ENCODE measurements around the gene WDR7. TPM values are rescaled to one million over a fixed set of nuclear protein-coding genes. Genes with fewer than 3 reads are reported as not detected.
A peak's percentile ranks its signal among the peaks of the same experiment; 100 is the strongest.

WDR7 gene
- total RNA-seq, 6 donors from 2014 or later: 17.8 to 58.7 (median 26.7) TPM

DNA sequence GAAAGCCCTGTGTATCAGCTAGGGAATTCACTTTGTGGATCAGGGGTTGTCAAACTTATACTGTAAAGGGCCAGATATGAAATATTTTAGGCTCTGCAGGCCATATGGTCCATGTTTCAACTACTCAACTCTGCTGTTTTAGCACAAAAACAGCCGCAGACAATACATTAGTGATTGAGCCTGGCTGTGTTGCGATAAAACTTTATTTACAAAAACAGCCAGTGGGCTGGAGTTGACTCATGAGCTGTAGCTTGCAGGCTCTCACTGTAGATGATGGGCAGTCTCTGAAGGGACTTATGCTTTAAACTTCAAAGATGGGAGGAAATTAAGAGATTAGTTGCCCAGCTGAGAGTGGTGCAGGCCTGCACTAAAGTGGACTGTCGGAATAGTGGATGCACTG is 33.1 kb downstream of the WDR7 start:
- H3K9me3 ChIP-seq: no peaks in the 10 kb centered on the region
- peaks cover 0 to 42% (median 5%) of the 10 kb centered on the region in 4 donors for H3K36me3 ChIP-seq
- H3K4me3 ChIP-seq: no peak overlapping the region
- TF ChIP-seq POLR2A (IDR thresholded peaks at IDR 0.05) (no peak), POLR2AphosphoS5 (IDR thresholded peaks at IDR 0.05) (no peak), EP300 (IDR thresholded peaks at IDR 0.05) (no peak)
- TF ChIP-seq, protein P1, sequence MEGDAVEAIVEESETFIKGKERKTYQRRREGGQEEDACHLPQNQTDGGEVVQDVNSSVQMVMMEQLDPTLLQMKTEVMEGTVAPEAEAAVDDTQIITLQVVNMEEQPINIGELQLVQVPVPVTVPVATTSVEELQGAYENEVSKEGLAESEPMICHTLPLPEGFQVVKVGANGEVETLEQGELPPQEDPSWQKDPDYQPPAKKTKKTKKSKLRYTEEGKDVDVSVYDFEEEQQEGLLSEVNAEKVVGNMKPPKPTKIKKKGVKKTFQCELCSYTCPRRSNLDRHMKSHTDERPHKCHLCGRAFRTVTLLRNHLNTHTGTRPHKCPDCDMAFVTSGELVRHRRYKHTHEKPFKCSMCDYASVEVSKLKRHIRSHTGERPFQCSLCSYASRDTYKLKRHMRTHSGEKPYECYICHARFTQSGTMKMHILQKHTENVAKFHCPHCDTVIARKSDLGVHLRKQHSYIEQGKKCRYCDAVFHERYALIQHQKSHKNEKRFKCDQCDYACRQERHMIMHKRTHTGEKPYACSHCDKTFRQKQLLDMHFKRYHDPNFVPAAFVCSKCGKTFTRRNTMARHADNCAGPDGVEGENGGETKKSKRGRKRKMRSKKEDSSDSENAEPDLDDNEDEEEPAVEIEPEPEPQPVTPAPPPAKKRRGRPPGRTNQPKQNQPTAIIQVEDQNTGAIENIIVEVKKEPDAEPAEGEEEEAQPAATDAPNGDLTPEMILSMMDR (IDR thresholded peaks at IDR 0.05): no peak
- DNase-seq (no peak), ATAC-seq (ENCODE audit: low FRiP score in 2 of 2) (no peak)
- H3K27ac ChIP-seq: no peak overlapping the region
- 96 to 98% methylated on average over 3 of the region's 3 CpGs for WGBS, 2 donors
- no peaks in the 10 kb centered on the region for H3K4me1 ChIP-seq
- no peaks in the 10 kb centered on the region for H3K27me3 ChIP-seq

DNA sequence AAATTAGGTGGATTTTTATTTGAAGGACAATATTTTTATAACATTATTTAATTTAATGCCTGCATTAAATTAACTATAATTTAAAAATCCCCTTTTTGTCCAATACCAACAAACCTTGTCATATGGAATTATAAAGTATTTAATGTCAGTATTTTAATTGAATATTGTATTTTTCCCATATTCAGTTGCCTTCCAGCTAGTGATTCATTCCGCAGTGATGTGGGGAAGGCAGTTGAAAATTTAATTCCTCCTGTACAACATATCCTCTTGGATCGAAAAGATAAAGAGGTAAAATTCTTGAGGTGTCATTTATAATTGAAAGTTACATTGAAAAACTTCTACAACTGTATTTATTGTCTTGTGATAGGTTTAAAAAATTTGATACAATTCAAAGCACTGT is 40.4 kb downstream of the WDR7 start:
- no peak overlapping the region for H3K27ac ChIP-seq
- no peaks in the 10 kb centered on the region for H3K9me3 ChIP-seq
- DNase-seq: no peak
- H3K27me3 ChIP-seq: no peaks in the 10 kb centered on the region
- WGBS, 2 donors: 96 to 98% methylated on average over 2 of the region's 2 CpGs
- H3K36me3 ChIP-seq: peaks cover 0 to 44% (median 11%) of the 10 kb centered on the region in 4 donors
- TF ChIP-seq POLR2A (IDR thresholded peaks at IDR 0.05) (no peak), EP300 (IDR thresholded peaks at IDR 0.05) (no peak), POLR2AphosphoS5 (IDR thresholded peaks at IDR 0.05) (no peak)
- TF ChIP-seq, protein P1 (IDR thresholded peaks at IDR 0.05): no peak
- no peak for ATAC-seq (ENCODE audit: low FRiP score in 2 of 2)
- no peak overlapping the region for H3K4me3 ChIP-seq
- H3K4me1 ChIP-seq: no peaks in the 10 kb centered on the region

DNA sequence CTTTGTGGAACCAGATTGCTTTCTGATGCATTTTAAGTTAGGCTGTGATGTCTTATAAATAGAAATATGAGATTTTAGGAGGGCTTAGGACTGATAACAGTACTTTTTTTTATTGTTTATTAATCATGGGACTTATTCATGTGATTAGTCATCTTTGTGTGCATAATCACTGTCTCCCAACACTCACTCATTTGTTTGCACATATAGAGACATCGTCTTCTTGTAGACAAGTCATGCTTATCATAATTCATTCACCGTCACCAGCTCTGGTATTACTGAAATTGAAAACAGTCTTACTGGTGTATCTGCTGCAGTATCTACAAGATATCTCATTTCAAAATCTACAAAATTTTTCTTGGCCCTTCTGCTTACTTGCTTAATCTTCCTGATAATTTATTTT is 45.8 kb downstream of the WDR7 start:
- DNase-seq (no peak), ATAC-seq (ENCODE audit: low FRiP score in 2 of 2) (no peak)
- no peaks in the 10 kb centered on the region for H3K27me3 ChIP-seq
- 81 to 90% methylated on average over 2 of the region's 2 CpGs for WGBS, 2 donors
- TF ChIP-seq POLR2A (IDR thresholded peaks at IDR 0.05) (no peak), EP300 (IDR thresholded peaks at IDR 0.05) (no peak)
- no peaks in the 10 kb centered on the region for H3K9me3 ChIP-seq
- H3K4me1 ChIP-seq: peaks cover 0 to 4% (median 0%) of the 10 kb centered on the region in 4 donors
- H3K27ac ChIP-seq: no peak overlapping the region
- peaks cover 0 to 34% (median 7%) of the 10 kb centered on the region in 4 donors for H3K36me3 ChIP-seq
- H3K4me3 ChIP-seq: no peak overlapping the region

DNA sequence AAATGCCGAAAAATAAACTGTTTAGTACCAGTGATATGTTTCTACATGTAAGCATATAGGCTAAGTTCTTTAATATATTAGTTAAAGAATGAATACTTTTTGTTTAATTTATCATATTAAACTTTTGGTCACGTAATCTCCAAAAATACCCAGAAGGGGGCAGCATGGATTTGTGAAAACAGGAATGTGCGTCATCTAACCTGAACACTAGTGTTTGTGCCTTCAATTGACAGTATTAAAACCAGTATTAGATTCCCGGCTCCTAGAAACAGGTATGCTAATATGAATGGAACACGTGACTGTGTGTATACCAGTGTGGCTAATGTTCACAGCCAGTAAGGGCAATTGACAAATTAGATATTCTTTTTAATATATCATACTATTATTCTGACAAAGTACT is 51.8 kb downstream of the WDR7 start:
- no peak overlapping the region for H3K27ac ChIP-seq
- H3K9me3 ChIP-seq: no peaks in the 10 kb centered on the region
- peaks cover 0 to 7% (median 0%) of the 10 kb centered on the region in 4 donors for H3K36me3 ChIP-seq
- WGBS, 2 donors: 61 to 68% methylated on average over 5 of the region's 5 CpGs
- DNase-seq (no peak), ATAC-seq (ENCODE audit: low FRiP score in 2 of 2) (peak in 1 of 2 donors; percentile 39)
- TF ChIP-seq EP300 (IDR thresholded peaks at IDR 0.05): no peak
- TF ChIP-seq, protein P1 (IDR thresholded peaks at IDR 0.05): peak in 2 of 6 experiments; percentile 17 to 31
- no peak for TF ChIP-seq POLR2AphosphoS5 (IDR thresholded peaks at IDR 0.05)
- no peak overlapping the region for H3K4me3 ChIP-seq
- H3K4me1 ChIP-seq: peaks cover 0 to 6% (median 0%) of the 10 kb centered on the region in 4 donors
- H3K27me3 ChIP-seq: no peaks in the 10 kb centered on the region

DNA sequence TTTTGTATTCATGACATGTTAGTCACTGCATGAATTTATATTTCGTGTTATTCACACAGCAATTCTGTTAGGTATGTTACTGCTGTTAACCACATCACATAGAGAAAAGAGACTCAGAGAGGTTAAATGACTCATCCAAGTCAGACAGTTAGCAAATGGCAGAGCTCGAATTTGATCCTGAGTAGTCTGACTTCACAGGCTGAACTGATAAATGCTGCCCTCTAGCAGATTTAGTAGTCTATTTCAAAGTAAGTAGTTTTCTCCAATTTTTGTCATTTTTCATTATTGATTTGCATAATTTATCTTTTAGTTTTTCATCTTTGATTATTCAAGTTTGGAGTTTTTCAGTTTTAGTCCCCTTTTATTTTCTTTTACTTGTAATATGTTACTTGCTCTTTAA is 58.3 kb downstream of the WDR7 start:
- Histone ChIP-seq H3K4me1 (no peaks in the 10 kb centered on the region), H3K36me3 (peaks cover 0 to 5% (median 0%) of the 10 kb centered on the region in 4 donors), H3K27me3 (no peaks in the 10 kb centered on the region), H3K27ac (no peak overlapping the region), H3K9me3 (no peaks in the 10 kb centered on the region), H3K4me3 (no peak overlapping the region)
- DNase-seq (no peak), ATAC-seq (ENCODE audit: low FRiP score in 2 of 2) (peak in 1 of 2 donors; percentile 70)
- 49 to 52% methylated on average over 2 of the region's 2 CpGs for WGBS, 2 donors
- TF ChIP-seq, protein P1 (IDR thresholded peaks at IDR 0.05): no peak
- TF ChIP-seq EP300 (IDR thresholded peaks at IDR 0.05): no peak
- no peak for TF ChIP-seq POLR2A (IDR thresholded peaks at IDR 0.05)
- no peak for TF ChIP-seq POLR2AphosphoS5 (IDR thresholded peaks at IDR 0.05)
